Measurements from ENCODE around the gene ARID1A.

Gene ARID1A

DNA sequence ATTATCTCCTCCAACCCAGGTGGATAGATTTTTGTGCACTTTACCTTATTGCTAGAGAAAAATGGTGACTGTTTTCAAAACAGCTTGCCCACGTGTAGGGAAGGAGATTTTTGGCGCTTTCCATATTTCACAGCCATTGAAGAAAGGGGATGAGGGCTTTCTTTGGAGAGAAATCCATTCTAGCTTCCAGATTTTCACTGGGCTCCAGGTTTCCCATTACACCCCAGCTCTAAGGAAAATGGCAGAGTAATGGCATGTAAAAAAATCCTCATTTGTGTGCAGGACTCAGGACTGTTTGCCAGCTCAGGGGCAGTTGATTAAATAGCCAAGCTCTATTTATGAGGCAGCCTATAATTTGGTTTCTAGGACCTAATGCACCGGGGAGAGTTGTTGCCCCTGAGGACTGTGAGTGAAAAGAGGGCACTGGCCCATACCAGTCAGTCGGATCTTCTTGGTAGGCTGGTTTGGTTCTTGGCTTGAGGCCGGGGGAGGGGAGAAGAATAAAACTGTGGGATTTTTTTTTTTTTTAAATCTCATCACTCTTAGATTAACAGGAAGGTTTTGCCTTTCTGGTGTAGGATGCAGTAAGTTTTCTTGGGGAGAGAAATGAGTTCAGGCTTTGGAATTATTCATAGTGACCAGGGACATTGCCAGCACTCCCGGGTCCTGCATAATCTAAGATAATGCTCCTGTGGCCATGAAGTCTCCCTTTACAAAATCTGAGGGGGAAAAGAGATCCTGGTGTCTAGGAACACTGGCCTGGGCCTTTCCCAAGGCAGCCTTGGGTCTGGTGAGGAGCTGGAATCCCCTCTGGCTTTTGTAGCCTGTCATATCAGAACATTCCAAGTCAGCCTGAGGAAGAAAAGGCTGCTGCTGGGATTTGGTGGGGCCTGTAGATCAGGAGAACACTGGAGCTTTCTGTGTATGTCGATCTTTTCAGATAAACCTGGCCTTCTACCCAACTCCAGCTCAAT, 1.9 kb upstream of the ARID1A start:
- TF ChIP-seq USF1 (IDR thresholded peaks at IDR 0.05): no peak
- no peak for TF ChIP-seq TAF1 (IDR thresholded peaks at IDR 0.05; ENCODE audit: low read depth)
- no peak for TF ChIP-seq EGR1 (IDR thresholded peaks at IDR 0.05)
- no peak for TF ChIP-seq CEBPB (IDR thresholded peaks at IDR 0.05)
- no peak for TF ChIP-seq EP300 (IDR thresholded peaks at IDR 0.05; ENCODE audit: borderline replicate concordance)
- no peak for TF ChIP-seq ZBTB7A (IDR thresholded peaks at IDR 0.05; ENCODE audit: low read depth)
- no peak for TF ChIP-seq CREB1 (IDR thresholded peaks at IDR 0.05; ENCODE audit: low read depth)
- TF ChIP-seq MAX (IDR thresholded peaks at IDR 0.05): no peak
- TF ChIP-seq RAD21 (IDR thresholded peaks at IDR 0.05; ENCODE audit: low read depth): no peak
- no peak for TF ChIP-seq FOXM1 (IDR thresholded peaks at IDR 0.05; ENCODE audit: borderline replicate concordance, low read depth)
- TF ChIP-seq NFIC (IDR thresholded peaks at IDR 0.05): no peak
- no peak for TF ChIP-seq YY1 (IDR thresholded peaks at IDR 0.05; ENCODE audit: low read depth)
- TF ChIP-seq, protein P1, sequence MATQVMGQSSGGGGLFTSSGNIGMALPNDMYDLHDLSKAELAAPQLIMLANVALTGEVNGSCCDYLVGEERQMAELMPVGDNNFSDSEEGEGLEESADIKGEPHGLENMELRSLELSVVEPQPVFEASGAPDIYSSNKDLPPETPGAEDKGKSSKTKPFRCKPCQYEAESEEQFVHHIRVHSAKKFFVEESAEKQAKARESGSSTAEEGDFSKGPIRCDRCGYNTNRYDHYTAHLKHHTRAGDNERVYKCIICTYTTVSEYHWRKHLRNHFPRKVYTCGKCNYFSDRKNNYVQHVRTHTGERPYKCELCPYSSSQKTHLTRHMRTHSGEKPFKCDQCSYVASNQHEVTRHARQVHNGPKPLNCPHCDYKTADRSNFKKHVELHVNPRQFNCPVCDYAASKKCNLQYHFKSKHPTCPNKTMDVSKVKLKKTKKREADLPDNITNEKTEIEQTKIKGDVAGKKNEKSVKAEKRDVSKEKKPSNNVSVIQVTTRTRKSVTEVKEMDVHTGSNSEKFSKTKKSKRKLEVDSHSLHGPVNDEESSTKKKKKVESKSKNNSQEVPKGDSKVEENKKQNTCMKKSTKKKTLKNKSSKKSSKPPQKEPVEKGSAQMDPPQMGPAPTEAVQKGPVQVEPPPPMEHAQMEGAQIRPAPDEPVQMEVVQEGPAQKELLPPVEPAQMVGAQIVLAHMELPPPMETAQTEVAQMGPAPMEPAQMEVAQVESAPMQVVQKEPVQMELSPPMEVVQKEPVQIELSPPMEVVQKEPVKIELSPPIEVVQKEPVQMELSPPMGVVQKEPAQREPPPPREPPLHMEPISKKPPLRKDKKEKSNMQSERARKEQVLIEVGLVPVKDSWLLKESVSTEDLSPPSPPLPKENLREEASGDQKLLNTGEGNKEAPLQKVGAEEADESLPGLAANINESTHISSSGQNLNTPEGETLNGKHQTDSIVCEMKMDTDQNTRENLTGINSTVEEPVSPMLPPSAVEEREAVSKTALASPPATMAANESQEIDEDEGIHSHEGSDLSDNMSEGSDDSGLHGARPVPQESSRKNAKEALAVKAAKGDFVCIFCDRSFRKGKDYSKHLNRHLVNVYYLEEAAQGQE (IDR thresholded peaks at IDR 0.05; ENCODE audit: low read depth): no peak
- TF ChIP-seq TEAD4 (IDR thresholded peaks at IDR 0.05): no peak
- no peak for TF ChIP-seq TCF12 (IDR thresholded peaks at IDR 0.05; ENCODE audit: low read depth)

- TF ChIP-seq USF1 (IDR thresholded peaks at IDR 0.05) (no peak), EP300 (IDR thresholded peaks at IDR 0.05; ENCODE audit: borderline replicate concordance) (no peak), RAD21 (IDR thresholded peaks at IDR 0.05; ENCODE audit: low read depth) (no peak)
Measured at GRCh38 chr1:26694638-26695355, 1.0 kb upstream of the ARID1A start.

GRCh38 chr1:26696119-26696653, 371 bp downstream of the ARID1A start:
- TF ChIP-seq YY1 (IDR thresholded peaks at IDR 0.05; ENCODE audit: low read depth) (no peak), CEBPB (IDR thresholded peaks at IDR 0.05) (no peak), TEAD4 (IDR thresholded peaks at IDR 0.05) (no peak), EP300 (IDR thresholded peaks at IDR 0.05; ENCODE audit: borderline replicate concordance) (no peak), USF1 (IDR thresholded peaks at IDR 0.05) (no peak), ZBTB7A (IDR thresholded peaks at IDR 0.05; ENCODE audit: low read depth) (no peak; the same call in 1 of the 2 replicates), TAF1 (IDR thresholded peaks at IDR 0.05; ENCODE audit: low read depth) (no peak), RAD21 (IDR thresholded peaks at IDR 0.05; ENCODE audit: low read depth) (no peak), FOXM1 (IDR thresholded peaks at IDR 0.05; ENCODE audit: borderline replicate concordance, low read depth) (no peak), CREB1 (IDR thresholded peaks at IDR 0.05; ENCODE audit: low read depth) (no peak), EGR1 (IDR thresholded peaks at IDR 0.05) (no peak), TCF12 (IDR thresholded peaks at IDR 0.05; ENCODE audit: low read depth) (no peak), MAX (IDR thresholded peaks at IDR 0.05) (no peak), NFIC (IDR thresholded peaks at IDR 0.05) (no peak)
- TF ChIP-seq, protein P1 (IDR thresholded peaks at IDR 0.05; ENCODE audit: low read depth): no peak

- TF ChIP-seq YY1 (IDR thresholded peaks at IDR 0.05; ENCODE audit: low read depth): peak; percentile 83
- TF ChIP-seq EP300 (IDR thresholded peaks at IDR 0.05; ENCODE audit: borderline replicate concordance): no peak
Measured at GRCh38 chr1:26696654-26697430, 1.0 kb downstream of the ARID1A start.

Measured in Ishikawa (cell line).